NCI-H748 treated with DMSO at 0.1 percent for 48 hours (cell line): Measurements from ENCODE around the gene GAS6.

Experiments
- DNase-seq: peaks from one replicate; lab custom pipeline; 2025; lab: John Stamatoyannopoulos, UW

GAS6 gene

GRCh38 chr13:113887700-113888201 is 23.9 kb upstream of the GAS6 start:
- no peak for DNase-seq

GRCh38 chr13:113886561-113887112 is 22.8 kb upstream of the GAS6 start:
- DNase-seq: no peak

- DNase-seq: no peak
Observed at GRCh38 chr13:113884821-113885220, 20.9 kb upstream of the GAS6 start.

- DNase-seq: no peak
Observed at GRCh38 chr13:113883921-113884804, 20.3 kb upstream of the GAS6 start.

GRCh38 chr13:113883314-113883811 is 19.5 kb upstream of the GAS6 start:
- DNase-seq: no peak

GRCh38 chr13:113882716-113883115 is 18.8 kb upstream of the GAS6 start:
- DNase-seq: no peak

- DNase-seq: no peak
Observed at GRCh38 chr13:113882267-113882630, 18.4 kb upstream of the GAS6 start.

- no peak for DNase-seq
Observed at GRCh38 chr13:113881614-113882266, 17.9 kb upstream of the GAS6 start.

- DNase-seq: no peak
Observed at GRCh38 chr13:113880651-113881611, 17.1 kb upstream of the GAS6 start.

GRCh38 chr13:113879494-113880360 is 15.9 kb upstream of the GAS6 start:
- DNase-seq: no peak

- DNase-seq: no peak
Observed at GRCh38 chr13:113879017-113879416, 15.1 kb upstream of the GAS6 start.

- DNase-seq: no peak
Observed at GRCh38 chr13:113877149-113877990, 13.5 kb upstream of the GAS6 start.

- DNase-seq: no peak
Observed at GRCh38 chr13:113876346-113877148, 12.7 kb upstream of the GAS6 start.

GRCh38 chr13:113875837-113876281 is 12.0 kb upstream of the GAS6 start:
- no peak for DNase-seq

GRCh38 chr13:113875429-113875815 is 11.5 kb upstream of the GAS6 start:
- DNase-seq: no peak

GRCh38 chr13:113874579-113875428 is 10.9 kb upstream of the GAS6 start:
- no peak for DNase-seq

- no peak for DNase-seq
Observed at GRCh38 chr13:113874177-113874576, 10.3 kb upstream of the GAS6 start.

GRCh38 chr13:113869263-113869662 is 5.4 kb upstream of the GAS6 start:
- DNase-seq: no peak
